ENCODE results near the gene IGFLR1.

GRCh38 chr19:35791814-35792279, 49.6 kb upstream of the IGFLR1 start:
- TF ChIP-seq GATA2 (IDR thresholded peaks at IDR 0.05; ENCODE audit: low read depth, low read length): no peak
- TF ChIP-seq GATA3 (IDR thresholded peaks at IDR 0.05; ENCODE audit: low read depth, low read length): no peak
